GM18909 (cell line): Measurements from ENCODE around the gene PRLH.

ENCODE experiments used
- ATAC-seq: cut with Tn5 transposase; IDR thresholded peaks from one replicate; pipeline ENCODE4 v1.9.1; 2021; ENCODE audit warnings: mild to moderate bottlenecking; ENCODE audit not compliant: unreplicated experiment, poor library complexity

Gene PRLH

DNA sequence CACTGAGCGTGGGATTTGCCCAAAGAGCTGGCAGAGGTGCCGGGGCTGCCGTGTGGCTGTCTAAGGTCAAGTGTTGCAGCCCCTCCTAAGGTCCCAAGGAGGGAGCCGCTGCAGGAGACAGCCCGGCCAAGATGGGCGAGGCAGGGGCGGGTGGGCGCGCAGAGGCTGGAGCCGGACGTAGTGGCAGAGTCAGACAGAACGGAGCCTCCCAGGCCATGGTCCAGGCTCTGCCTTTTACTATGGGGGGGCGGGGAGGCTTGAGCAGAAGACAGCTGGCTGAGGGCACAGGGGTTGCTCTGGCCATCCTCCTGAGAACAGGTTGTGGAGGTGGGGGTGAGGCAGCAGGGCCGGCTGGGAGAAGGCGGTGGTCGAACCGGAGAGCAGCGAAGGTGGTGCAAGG lies 27.5 kb upstream of the PRLH start:
- no peak for ATAC-seq

DNA sequence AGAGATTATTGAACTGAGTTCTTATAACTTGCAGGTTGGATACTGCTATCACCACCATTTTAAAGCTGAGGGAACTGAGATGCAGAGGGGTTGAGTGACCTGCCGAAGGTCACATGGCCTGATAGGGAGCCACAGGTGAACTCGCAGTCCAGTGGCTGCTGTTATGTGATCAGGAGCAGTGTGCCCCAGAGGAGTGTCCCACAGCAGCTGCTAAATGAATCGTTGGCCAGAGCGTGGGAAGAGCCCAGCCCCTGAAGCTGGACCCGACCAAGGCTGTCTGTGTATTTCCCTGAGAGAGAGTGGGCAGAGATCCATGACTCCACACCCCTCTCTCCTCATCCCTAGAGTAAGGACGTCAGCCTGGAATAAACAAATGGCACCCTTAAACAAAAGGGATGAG lies 26.7 kb upstream of the PRLH start:
- ATAC-seq = no peak

DNA sequence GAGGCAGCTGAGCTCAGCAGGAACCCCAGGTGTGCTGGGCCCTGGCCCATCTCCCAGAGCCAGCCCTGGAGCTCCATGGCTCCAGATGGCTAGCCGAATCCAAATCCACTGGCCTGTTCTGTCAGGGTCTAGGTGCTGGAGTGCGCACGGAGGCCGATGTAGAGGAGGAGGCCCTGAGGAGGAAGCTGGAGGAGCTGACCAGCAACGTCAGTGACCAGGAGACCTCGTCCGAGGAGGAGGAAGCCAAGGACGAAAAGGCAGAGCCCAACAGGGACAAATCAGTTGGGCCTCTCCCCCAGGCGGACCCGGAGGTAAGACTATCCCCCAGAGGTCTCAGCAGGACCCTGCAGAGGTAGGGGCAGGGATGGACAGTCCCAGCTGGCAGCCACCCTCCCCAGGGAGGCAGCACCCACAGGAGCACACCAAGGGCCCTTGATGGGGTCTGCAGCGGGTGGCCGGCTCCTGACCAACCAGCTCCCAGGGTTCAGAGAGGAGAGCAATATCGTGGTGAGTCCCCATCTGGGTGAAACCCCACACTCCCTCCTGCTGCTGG lies 26.1 kb upstream of the PRLH start:
- ATAC-seq = no peak

DNA sequence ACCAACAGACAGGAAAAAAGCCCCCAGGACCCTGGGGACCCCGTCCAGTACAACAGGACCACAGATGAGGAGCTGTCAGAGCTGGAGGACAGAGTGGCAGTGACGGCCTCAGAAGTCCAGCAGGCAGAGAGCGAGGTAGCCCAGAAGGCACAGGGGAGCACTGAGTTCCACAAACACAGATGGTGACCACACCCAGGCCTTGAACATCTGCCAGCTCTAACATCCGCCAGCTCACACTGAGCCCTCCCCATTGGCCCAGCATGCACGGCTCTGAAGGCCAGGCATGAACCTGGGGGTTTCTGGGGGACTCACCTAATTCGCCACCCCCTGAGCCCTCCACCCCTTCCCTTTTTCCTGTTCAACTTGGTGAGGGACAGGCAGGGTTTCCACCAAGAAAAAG lies 25.6 kb upstream of the PRLH start:
- no peak for ATAC-seq

- ATAC-seq = no peak
Observed at GRCh38 chr2:237541243-237541642, 25.1 kb upstream of the PRLH start.

GRCh38 chr2:237542001-237542704 lies 24.2 kb upstream of the PRLH start:
- no peak for ATAC-seq

DNA sequence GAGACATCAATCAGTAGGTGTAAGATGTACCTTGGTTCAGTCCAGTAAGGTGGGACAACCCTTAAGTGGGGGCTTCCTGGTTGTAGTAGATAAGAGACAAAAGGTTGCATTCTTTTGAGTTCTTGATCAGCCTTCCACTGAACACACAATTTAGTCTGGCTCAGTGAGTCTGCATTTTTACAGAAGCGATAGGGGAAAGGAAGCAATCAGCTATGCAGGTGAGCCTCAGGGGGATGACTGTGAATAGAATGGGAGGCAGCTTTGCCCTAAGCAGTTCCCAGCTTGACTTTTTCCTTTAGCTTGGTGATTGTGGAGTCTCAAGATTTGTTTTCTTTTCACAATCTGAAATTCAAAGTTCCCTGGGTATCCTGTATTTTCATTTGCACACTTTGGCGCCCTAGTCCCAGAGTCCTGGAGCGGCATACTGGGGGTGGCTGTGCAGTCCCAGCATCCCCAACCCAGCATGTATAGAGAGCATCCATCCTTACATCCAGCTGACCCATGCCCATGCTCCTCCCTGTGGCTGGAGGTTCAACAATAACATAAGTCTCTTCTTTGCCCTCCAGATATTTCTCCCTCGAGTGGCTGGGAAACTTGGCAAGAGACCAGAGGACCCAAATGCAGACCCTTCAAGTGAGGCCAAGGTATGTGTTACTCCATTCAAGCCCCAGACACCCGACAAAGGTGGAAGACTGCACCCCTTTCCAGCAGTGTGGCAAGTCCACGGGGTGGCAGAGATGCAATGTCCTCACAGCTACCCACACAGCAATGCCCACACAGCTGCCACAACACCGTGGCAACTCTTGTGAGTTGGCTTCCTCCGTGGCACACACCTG lies 20.1 kb upstream of the PRLH start:
- ATAC-seq = no peak

GRCh38 chr2:237546876-237547395 lies 19.4 kb upstream of the PRLH start:
- no peak for ATAC-seq

DNA sequence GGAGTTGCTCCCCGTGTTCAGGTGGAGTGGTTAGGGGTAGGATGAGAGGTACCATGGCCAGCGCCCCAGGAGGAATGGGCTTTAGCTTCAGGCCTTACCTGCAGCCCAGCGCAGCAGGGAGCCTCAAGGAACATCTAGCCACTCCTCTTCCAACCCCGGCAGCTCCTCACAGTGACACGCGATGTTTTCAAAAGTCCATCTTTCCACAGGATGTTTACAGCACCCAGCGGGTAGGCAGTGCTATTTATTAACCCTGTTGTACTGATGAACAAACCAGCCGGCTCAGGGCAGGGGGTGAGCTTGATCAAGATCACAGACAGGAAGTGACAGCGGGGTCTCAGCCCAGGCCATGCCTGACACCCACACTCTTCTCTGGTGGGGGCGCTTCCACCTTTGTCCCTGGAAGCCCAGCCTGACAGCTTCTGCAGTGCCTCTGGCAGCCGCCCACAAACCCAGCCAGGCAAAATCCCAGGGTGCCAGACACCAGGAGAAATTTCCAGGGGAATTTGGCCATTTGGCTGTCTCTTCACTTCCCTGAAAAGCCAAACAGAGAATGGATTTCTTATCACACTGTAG lies 18.4 kb upstream of the PRLH start:
- ATAC-seq = no peak

DNA sequence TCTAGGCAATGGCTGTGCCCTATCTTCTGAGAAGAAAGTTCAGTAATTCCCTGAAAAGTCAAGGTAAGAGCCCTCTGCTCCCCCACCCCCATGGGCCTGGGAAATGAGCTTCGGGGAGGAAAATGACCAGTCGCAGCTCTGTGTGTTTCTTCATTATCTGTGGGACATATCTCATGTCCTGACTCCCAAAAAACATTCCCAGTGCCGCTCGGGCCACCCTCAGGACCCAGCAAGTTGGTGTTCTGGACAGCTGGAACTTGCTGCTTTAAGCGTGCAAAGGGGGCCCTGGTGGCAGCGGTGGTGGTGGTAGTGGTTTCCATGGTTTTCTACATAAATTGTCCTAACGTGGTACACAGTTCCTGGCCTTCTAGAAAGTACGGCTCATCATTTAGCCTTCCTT lies 17.2 kb upstream of the PRLH start:
- ATAC-seq = no peak

GRCh38 chr2:237549643-237550415 lies 16.5 kb upstream of the PRLH start:
- no peak for ATAC-seq

- ATAC-seq = no peak
Observed at GRCh38 chr2:237551071-237551574, 15.3 kb upstream of the PRLH start.

GRCh38 chr2:237552908-237553307 lies 13.5 kb upstream of the PRLH start:
- no peak for ATAC-seq

GRCh38 chr2:237553948-237554347 lies 12.4 kb upstream of the PRLH start:
- ATAC-seq = no peak

- ATAC-seq = no peak
Observed at GRCh38 chr2:237555560-237555959, 10.8 kb upstream of the PRLH start.

DNA sequence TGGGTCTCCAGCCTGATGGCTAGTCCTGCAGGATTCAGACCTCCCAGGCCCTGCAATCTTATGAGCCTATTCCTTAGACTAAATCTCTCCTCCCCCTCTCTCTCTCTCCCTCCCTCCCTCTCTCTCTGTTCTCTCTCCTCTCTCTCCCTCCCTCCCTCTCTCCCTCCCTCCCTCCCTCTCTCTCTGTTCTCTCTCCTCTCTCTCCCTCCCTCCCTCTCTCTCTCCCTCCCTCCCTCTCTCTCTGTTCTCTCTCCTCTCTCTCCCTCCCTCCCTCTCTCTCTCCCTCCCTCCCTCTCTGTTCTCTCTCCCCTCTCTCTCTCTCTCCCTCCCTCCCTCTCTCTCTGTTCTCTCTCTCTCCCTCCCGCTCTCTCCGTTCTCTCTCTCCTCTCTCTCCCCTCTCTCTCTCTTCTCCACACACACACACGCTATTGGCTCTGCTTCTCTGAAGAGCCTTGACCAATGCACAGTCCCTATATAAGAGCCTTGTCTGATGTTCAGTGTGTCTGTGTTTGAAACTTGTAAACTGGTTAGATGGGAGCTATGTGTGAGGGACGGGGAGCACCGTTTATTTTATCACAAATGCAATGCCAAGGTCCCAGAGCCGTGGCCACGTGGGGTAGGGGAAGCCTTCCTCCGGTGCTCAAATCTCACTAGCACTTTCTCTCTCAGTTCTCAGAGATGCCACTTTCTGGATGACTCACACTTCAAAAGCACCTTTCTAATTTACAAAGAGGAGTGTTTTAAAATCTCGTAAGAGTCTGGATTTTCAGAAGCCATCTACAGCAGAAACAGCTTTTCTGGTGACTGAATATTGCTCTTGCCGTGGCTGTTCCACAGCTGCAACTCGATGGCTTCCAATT lies 9.4 kb upstream of the PRLH start:
- peak; percentile 93 for ATAC-seq

DNA sequence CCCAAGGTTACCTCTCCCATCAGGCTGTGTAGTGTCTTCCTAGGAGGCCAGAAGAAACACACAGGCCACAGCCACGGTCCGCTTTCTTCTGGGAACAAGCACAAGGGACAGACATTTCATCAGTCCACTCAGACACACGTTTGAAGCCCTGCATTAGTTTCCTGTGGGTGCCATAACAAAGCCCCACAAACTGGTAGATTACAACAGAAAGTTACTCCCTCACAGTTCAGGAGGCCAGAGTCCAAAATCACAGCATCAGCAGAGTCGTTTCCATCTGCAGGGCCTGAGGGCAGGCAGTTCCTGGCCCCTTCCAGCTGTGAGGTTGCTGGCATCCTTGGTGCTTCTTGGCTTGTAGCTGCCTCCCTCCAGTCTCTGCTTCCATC lies 8.8 kb upstream of the PRLH start:
- peak; percentile 20 for ATAC-seq

- no peak for ATAC-seq
Observed at GRCh38 chr2:237558961-237559641, 7.3 kb upstream of the PRLH start.

DNA sequence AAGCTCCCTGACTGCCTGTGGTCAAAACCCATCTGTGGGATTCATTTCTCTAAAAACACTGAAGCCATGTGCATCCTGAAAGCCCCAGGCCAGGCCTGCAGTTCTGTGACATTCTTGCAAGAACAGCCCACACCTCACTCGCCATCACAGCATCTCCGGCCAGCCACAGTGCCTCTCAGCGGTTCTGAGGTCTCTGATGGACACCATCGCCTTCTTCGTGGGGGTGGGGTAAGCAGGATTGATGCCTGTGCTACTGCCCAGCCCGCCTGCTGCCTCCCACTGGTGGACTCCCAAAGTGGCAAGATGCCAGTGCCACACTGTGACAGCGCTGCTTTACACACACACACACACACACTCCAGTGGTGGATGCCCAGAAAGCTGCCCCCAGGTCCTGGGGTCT lies 5.2 kb upstream of the PRLH start:
- ATAC-seq = no peak
